ENCODE results near the gene BDNF. TPM values are rescaled to one million over a fixed set of nuclear protein-coding genes. Genes with fewer than 3 reads are reported as not detected.

Gene BDNF
- polyA plus RNA-seq, 1 donor from 2014 or later = not detected

GRCh38 chr11:27626269-27626937 lies 73.9 kb downstream of the BDNF start:
- Histone ChIP-seq H3K4me2 (ENCODE audit: low read length) (no peak overlapping the region), H3F3A (ENCODE audit: insufficient read depth, low read length, poor library complexity, severe bottlenecking) (no peaks in the 10 kb centered on the region), H3K27me3 (ENCODE audit: insufficient read depth, low read depth, low read length) (no peaks in the 10 kb centered on the region), H3K9ac (ENCODE audit: low read length) (no peak overlapping the region), H2AFZ (ENCODE audit: low read depth, low read length) (no peak overlapping the region), H3K9me2 (ENCODE audit: insufficient read depth, low read length) (no peaks in the 10 kb centered on the region), H3K36me3 (ENCODE audit: insufficient read depth, low read length) (no peaks in the 10 kb centered on the region), H4K20me1 (ENCODE audit: insufficient read depth) (no peaks in the 10 kb centered on the region), H3K27ac (ENCODE audit: low read length) (no peak overlapping the region), H3K4me3 (ENCODE audit: low read length) (no peak overlapping the region), H3K9me3 (ENCODE audit: low read length) (no peaks in the 10 kb centered on the region), H3K79me2 (replicated peaks; ENCODE audit: insufficient read depth, low read length) (no peaks in the 10 kb centered on the region)
- TF ChIP-seq EZH2 (IDR thresholded peaks at IDR 0.05; ENCODE audit: borderline replicate concordance, insufficient read depth, low read length, poor library complexity, severe bottlenecking) (no peak), EP300 (conservative IDR thresholded peaks at IDR 0.05; ENCODE audit: poor library complexity, severe bottlenecking) (no peak), SMC3 (conservative IDR thresholded peaks at IDR 0.05; ENCODE audit: poor library complexity) (no peak), POLR2AphosphoS5 (IDR thresholded peaks at IDR 0.05) (no peak), TAF1 (IDR thresholded peaks at IDR 0.05; ENCODE audit: low read depth) (no peak), RAD21 (conservative IDR thresholded peaks at IDR 0.05) (no peak), MXI1 (conservative IDR thresholded peaks at IDR 0.05; ENCODE audit: poor library complexity, severe bottlenecking) (no peak)
- TF ChIP-seq, protein P1, sequence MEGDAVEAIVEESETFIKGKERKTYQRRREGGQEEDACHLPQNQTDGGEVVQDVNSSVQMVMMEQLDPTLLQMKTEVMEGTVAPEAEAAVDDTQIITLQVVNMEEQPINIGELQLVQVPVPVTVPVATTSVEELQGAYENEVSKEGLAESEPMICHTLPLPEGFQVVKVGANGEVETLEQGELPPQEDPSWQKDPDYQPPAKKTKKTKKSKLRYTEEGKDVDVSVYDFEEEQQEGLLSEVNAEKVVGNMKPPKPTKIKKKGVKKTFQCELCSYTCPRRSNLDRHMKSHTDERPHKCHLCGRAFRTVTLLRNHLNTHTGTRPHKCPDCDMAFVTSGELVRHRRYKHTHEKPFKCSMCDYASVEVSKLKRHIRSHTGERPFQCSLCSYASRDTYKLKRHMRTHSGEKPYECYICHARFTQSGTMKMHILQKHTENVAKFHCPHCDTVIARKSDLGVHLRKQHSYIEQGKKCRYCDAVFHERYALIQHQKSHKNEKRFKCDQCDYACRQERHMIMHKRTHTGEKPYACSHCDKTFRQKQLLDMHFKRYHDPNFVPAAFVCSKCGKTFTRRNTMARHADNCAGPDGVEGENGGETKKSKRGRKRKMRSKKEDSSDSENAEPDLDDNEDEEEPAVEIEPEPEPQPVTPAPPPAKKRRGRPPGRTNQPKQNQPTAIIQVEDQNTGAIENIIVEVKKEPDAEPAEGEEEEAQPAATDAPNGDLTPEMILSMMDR (IDR thresholded peaks at IDR 0.05; ENCODE audit: poor library complexity, severe bottlenecking) = no peak
- TF ChIP-seq, protein P2, sequence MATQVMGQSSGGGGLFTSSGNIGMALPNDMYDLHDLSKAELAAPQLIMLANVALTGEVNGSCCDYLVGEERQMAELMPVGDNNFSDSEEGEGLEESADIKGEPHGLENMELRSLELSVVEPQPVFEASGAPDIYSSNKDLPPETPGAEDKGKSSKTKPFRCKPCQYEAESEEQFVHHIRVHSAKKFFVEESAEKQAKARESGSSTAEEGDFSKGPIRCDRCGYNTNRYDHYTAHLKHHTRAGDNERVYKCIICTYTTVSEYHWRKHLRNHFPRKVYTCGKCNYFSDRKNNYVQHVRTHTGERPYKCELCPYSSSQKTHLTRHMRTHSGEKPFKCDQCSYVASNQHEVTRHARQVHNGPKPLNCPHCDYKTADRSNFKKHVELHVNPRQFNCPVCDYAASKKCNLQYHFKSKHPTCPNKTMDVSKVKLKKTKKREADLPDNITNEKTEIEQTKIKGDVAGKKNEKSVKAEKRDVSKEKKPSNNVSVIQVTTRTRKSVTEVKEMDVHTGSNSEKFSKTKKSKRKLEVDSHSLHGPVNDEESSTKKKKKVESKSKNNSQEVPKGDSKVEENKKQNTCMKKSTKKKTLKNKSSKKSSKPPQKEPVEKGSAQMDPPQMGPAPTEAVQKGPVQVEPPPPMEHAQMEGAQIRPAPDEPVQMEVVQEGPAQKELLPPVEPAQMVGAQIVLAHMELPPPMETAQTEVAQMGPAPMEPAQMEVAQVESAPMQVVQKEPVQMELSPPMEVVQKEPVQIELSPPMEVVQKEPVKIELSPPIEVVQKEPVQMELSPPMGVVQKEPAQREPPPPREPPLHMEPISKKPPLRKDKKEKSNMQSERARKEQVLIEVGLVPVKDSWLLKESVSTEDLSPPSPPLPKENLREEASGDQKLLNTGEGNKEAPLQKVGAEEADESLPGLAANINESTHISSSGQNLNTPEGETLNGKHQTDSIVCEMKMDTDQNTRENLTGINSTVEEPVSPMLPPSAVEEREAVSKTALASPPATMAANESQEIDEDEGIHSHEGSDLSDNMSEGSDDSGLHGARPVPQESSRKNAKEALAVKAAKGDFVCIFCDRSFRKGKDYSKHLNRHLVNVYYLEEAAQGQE (IDR thresholded peaks at IDR 0.05; ENCODE audit: borderline replicate concordance) = no peak

GRCh38 chr11:27625347-27625912 lies 74.8 kb downstream of the BDNF start:
- Histone ChIP-seq H3F3A (ENCODE audit: insufficient read depth, low read length, poor library complexity, severe bottlenecking) (no peaks in the 10 kb centered on the region), H3K27ac (ENCODE audit: low read length) (no peak overlapping the region)

More at GRCh38 chr11:27625347-27625912, 74.8 kb downstream of the BDNF start:
- H3K79me2 ChIP-seq (replicated peaks; ENCODE audit: insufficient read depth, low read length) = no peaks in the 10 kb centered on the region
- no peaks in the 10 kb centered on the region for H4K20me1 ChIP-seq (ENCODE audit: insufficient read depth)
- no peaks in the 10 kb centered on the region for H3K36me3 ChIP-seq (ENCODE audit: insufficient read depth, low read length)
- no peak overlapping the region for H3K4me2 ChIP-seq (ENCODE audit: low read length)
- H3K4me3 ChIP-seq (ENCODE audit: low read length) = no peak overlapping the region
- H3K9ac ChIP-seq (ENCODE audit: low read length) = no peak overlapping the region
- no peaks in the 10 kb centered on the region for H3K9me2 ChIP-seq (ENCODE audit: insufficient read depth, low read length)
- no peak overlapping the region for H2AFZ ChIP-seq (ENCODE audit: low read depth, low read length)
- TF ChIP-seq MXI1 (conservative IDR thresholded peaks at IDR 0.05; ENCODE audit: poor library complexity, severe bottlenecking) (no peak), EZH2 (IDR thresholded peaks at IDR 0.05; ENCODE audit: borderline replicate concordance, insufficient read depth, low read length, poor library complexity, severe bottlenecking) (no peak), POLR2AphosphoS5 (IDR thresholded peaks at IDR 0.05) (no peak), EP300 (conservative IDR thresholded peaks at IDR 0.05; ENCODE audit: poor library complexity, severe bottlenecking) (no peak), RAD21 (conservative IDR thresholded peaks at IDR 0.05) (no peak), SMC3 (conservative IDR thresholded peaks at IDR 0.05; ENCODE audit: poor library complexity) (no peak), TAF1 (IDR thresholded peaks at IDR 0.05; ENCODE audit: low read depth) (no peak)
- TF ChIP-seq, protein P1 (IDR thresholded peaks at IDR 0.05; ENCODE audit: poor library complexity, severe bottlenecking) = no peak
- TF ChIP-seq, protein P2 (IDR thresholded peaks at IDR 0.05; ENCODE audit: borderline replicate concordance) = no peak
- H3K9me3 ChIP-seq (ENCODE audit: low read length) = no peaks in the 10 kb centered on the region
- H3K27me3 ChIP-seq (ENCODE audit: insufficient read depth, low read depth, low read length) = no peaks in the 10 kb centered on the region

All from neural cell (in vitro differentiated cells).